Stomach (tissue), 4 donors: ENCODE data around the gene SYNJ2.

ENCODE experiments used
- CTCF ChIP-seq, 7 experiments: fragments of 450-650 bp in 4 of 7; fragments of 200-600 bp in 3 of 7; sonication (generic) in 3 of 7; IDR thresholded peaks; one replicate each; pipeline ENCODE4 v1.5.1; 2016 to 2019; ENCODE audit warnings: antibody characterized with exemption in 7 of 7, control low read depth in 2 of 7, mild to moderate bottlenecking in 1 of 7
- POLR2A ChIP-seq, 4 donors: fragments of 450-650 bp; IDR thresholded peaks; one replicate each; pipeline ENCODE4 v1.6.1; 2016; ENCODE audit warnings: antibody characterized with exemption in 4 of 4, control low read depth in 2 of 4, mild to moderate bottlenecking in 1 of 4, moderate library complexity in 1 of 4

GRCh38 chr6:157967020-157967419, 14.6 kb upstream of the SYNJ2 start:
- TF ChIP-seq POLR2A (IDR thresholded peaks at IDR 0.05) (no peak), CTCF (IDR thresholded peaks at IDR 0.05) (no peak)
